Nephron progenitor cell (in vitro differentiated cells): Measurements from ENCODE around the gene RTL5.

ENCODE experiments used
- DNase-seq: peaks from one replicate; pipeline ENCODE4 v3.0.0; 2021
- H3K27ac Mint-ChIP-seq: 2 replicates; pipeline ENCODE4 v1.8.0; 2021; ENCODE audit warnings: mild to moderate bottlenecking, moderate library complexity, mixed read lengths
- H3K27me3 Mint-ChIP-seq: 2 replicates; pipeline ENCODE4 v1.8.0; 2021; ENCODE audit warnings: mild to moderate bottlenecking, low read depth, mixed read lengths; ENCODE audit not compliant: poor library complexity
- H3K36me3 Mint-ChIP-seq: 2 replicates; pipeline ENCODE4 v1.8.0; 2021; ENCODE audit warnings: low read depth, mixed read lengths
- H3K4me1 Mint-ChIP-seq: 2 replicates; pipeline ENCODE4 v1.8.0; 2021; ENCODE audit warnings: mixed read lengths
- H3K4me3 Mint-ChIP-seq: 2 replicates; pipeline ENCODE4 v1.8.0; 2021; ENCODE audit warnings: mild to moderate bottlenecking, moderate library complexity, mixed read lengths
- H3K9me3 Mint-ChIP-seq: 2 replicates; pipeline ENCODE4 v1.8.0; 2021; ENCODE audit warnings: mild to moderate bottlenecking, moderate library complexity, mixed read lengths
- TF ChIP-seq, protein P1 (sequence below): fragments of 200-600 bp; sonication (generic); IDR thresholded peaks from 2 replicates; pipeline ENCODE4 v1.5.0; 2021; ENCODE audit warnings: antibody characterized with exemption

The RTL5 gene

DNA sequence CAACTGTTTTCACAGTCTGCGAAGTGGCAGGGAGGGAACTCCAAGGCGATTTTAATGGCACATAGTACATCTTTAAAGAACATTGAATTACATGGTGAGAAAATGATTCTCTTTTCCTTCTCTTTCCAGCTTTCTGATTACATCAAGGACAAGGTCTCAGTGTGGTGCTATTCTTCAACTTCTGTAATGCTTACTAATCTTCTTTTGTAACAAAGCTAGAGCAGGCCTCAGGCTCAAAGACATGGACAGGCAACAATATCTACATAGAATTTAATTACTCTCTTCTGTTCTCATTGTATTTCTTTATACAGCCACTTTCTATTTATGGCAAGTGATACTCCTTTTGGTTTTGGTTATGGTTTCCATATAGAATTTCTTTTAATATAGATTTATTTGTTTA, 48.4 kb downstream of the RTL5 start:
- H3K36me3 Mint-ChIP-seq, result peaks cover 6% of the 10 kb centered on the region
- peaks cover 47% of the 10 kb centered on the region for H3K4me1 Mint-ChIP-seq
- H3K4me3 Mint-ChIP-seq, result no peak overlapping the region
- DNase-seq, result no peak
- no peak overlapping the region for H3K27ac Mint-ChIP-seq
- TF ChIP-seq, protein P1, sequence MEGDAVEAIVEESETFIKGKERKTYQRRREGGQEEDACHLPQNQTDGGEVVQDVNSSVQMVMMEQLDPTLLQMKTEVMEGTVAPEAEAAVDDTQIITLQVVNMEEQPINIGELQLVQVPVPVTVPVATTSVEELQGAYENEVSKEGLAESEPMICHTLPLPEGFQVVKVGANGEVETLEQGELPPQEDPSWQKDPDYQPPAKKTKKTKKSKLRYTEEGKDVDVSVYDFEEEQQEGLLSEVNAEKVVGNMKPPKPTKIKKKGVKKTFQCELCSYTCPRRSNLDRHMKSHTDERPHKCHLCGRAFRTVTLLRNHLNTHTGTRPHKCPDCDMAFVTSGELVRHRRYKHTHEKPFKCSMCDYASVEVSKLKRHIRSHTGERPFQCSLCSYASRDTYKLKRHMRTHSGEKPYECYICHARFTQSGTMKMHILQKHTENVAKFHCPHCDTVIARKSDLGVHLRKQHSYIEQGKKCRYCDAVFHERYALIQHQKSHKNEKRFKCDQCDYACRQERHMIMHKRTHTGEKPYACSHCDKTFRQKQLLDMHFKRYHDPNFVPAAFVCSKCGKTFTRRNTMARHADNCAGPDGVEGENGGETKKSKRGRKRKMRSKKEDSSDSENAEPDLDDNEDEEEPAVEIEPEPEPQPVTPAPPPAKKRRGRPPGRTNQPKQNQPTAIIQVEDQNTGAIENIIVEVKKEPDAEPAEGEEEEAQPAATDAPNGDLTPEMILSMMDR, result no peak
- H3K9me3 Mint-ChIP-seq, result peaks cover 84% of the 10 kb centered on the region
- peaks cover 9% of the 10 kb centered on the region for H3K27me3 Mint-ChIP-seq

DNA sequence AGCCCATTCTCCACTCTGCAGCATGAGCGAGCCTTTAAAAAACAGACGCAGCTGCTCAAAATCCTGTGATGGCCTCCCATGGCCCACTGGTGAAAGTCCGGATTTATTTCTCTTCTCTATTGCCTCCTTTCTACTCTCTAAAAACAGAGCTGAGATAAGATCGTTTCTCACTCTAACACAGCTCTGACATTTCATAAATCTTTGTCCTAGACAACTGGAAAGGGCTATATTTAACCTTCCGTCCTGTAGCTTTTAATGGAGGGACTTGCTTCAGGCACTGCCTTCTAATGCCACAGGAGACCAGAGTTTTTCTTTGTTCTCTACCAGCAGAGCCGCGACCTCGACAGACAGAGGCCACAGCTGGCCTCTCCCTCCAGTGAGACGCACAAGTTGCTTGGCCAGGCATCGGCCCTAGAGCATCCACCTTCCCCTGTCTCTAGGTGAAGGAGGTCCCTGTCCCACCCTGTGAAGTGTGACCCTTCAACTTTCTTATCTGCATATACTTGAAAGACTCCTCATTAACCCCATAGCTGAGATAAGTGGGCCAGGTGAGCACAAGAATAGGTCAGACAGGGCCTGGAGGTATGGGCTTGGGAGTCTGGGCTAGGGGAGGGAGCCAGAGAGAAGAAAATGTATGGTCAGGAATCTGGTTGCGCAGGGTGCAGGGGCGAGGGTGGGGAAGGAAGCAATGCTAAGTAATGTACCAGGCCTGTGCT, 50.0 kb downstream of the RTL5 start:
- no peak overlapping the region for H3K4me3 Mint-ChIP-seq
- TF ChIP-seq, protein P1, result no peak
- peaks cover 15% of the 10 kb centered on the region for H3K27me3 Mint-ChIP-seq
- H3K9me3 Mint-ChIP-seq, result peaks cover 80% of the 10 kb centered on the region
- H3K4me1 Mint-ChIP-seq, result peaks cover 53% of the 10 kb centered on the region
- DNase-seq, result no peak
- H3K27ac Mint-ChIP-seq, result peak overlapping the region; percentile 57
- peaks cover under 1% of the 10 kb centered on the region for H3K36me3 Mint-ChIP-seq

DNA sequence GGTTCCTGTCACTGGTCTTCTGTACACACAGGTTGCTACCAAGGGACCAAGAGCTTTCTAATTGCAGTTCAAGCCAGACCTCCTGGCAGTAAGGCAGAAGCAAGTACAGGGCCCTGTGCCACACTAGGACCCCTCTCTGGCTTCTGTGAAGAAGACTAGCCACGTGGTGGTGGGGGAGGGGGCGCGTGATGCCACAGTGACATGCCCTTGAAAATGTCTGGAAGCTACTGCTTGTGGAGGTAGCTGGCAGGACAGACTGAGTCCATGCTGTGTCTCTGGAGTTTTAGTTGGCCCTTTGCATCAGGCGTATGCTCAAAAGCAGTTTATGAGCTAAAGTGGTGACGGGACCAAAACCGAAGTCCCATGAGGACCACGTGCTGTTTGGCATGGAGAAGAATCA, 50.9 kb downstream of the RTL5 start:
- H3K9me3 Mint-ChIP-seq, result peaks cover 81% of the 10 kb centered on the region
- H3K36me3 Mint-ChIP-seq, result no peaks in the 10 kb centered on the region
- H3K27me3 Mint-ChIP-seq, result peaks cover 15% of the 10 kb centered on the region
- no peak overlapping the region for H3K4me3 Mint-ChIP-seq
- H3K27ac Mint-ChIP-seq, result no peak overlapping the region
- H3K4me1 Mint-ChIP-seq, result peaks cover 50% of the 10 kb centered on the region
- TF ChIP-seq, protein P1, result no peak
- DNase-seq, result no peak

DNA sequence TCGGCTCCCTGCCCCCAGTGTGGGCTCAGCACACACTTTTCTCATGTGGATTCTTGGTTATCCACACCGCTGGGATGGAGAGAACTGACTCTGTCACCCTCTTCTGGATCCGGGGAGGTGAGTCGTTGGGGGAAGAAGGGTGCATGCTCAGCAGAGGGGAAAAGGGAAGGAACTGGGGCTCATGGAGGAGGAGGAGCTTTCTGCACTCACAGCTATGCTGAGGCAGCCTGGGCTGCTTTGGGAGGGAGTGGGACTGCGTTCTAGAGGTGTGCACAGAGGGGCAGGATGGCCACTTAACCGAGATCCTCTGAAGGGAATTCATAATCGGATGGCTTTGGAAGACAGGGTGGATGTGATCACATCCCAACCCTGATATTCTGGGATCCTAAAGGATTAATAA, 51.6 kb downstream of the RTL5 start:
- H3K9me3 Mint-ChIP-seq, result peaks cover 80% of the 10 kb centered on the region
- H3K27me3 Mint-ChIP-seq, result peaks cover 15% of the 10 kb centered on the region
- DNase-seq, result no peak
- no peak overlapping the region for H3K27ac Mint-ChIP-seq
- H3K4me1 Mint-ChIP-seq, result peaks cover 48% of the 10 kb centered on the region
- no peak overlapping the region for H3K4me3 Mint-ChIP-seq
- TF ChIP-seq, protein P1, result no peak
- H3K36me3 Mint-ChIP-seq, result no peaks in the 10 kb centered on the region

DNA sequence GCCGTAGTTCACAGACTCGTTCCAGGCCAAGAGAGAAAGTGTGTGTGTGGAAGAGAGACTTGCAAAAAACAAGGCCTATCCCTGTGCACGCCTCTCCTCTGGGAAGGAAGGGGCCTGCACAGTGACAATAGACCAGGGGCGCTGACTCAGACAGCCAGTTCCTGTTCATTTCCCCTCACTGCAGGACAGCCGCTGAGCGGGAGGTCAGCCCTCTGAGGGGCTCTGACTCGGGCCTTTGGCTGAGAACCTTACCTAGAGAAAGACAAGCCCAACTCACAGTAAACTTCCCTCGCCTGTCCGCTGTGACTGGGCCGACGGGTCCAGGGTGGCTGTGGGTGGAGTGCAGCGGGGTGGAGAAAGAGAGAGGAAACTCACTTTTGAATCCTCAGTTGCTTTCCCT, 52.1 kb downstream of the RTL5 start:
- Mint-ChIP-seq H3K27me3 (peaks cover 15% of the 10 kb centered on the region), H3K4me3 (no peak overlapping the region), H3K9me3 (peaks cover 79% of the 10 kb centered on the region)

More for the DNA sequence above, 52.1 kb downstream of the RTL5 start:
- Mint-ChIP-seq H3K4me1 (peaks cover 48% of the 10 kb centered on the region), H3K36me3 (no peaks in the 10 kb centered on the region), H3K27ac (peak overlapping the region; percentile 74)
- TF ChIP-seq, protein P1, result no peak
- DNase-seq, result no peak
